Thyroid gland (tissue), 4 donors: ENCODE measurements around the gene ADH7.

Experiments used
- CTCF ChIP-seq, 6 experiments: fragments of 200-600 bp in 3 of 6; fragments of 450-650 bp in 3 of 6; sonication (generic) in 3 of 6; IDR thresholded peaks; one replicate each; pipeline ENCODE4 v1.5.1; 2016 to 2019; ENCODE audit warnings: antibody characterized with exemption in 6 of 6, mild to moderate bottlenecking in 2 of 6, inconsistent platforms in 1 of 6, moderate library complexity in 1 of 6
- POLR2A ChIP-seq, 2 donors: fragments of 450-650 bp; IDR thresholded peaks; one replicate each; pipeline ENCODE4 v1.6.1; 2017; ENCODE audit warnings: antibody characterized with exemption in 2 of 2, mild to moderate bottlenecking in 2 of 2, moderate library complexity in 1 of 2

- TF ChIP-seq CTCF (IDR thresholded peaks at IDR 0.05) (no peak), POLR2A (IDR thresholded peaks at IDR 0.05) (no peak)
These were observed 32.7 kb upstream of the ADH7 start for GRCh38 chr4:99467887-99468286.
